GM21515 (cell line): Measurements from ENCODE around the gene DIS3L2.

Source experiments
- ATAC-seq: cut with Tn5 transposase; IDR thresholded peaks from one replicate; pipeline ENCODE4 v1.9.1; 2021; ENCODE audit not compliant: unreplicated experiment

DIS3L2 gene

DNA sequence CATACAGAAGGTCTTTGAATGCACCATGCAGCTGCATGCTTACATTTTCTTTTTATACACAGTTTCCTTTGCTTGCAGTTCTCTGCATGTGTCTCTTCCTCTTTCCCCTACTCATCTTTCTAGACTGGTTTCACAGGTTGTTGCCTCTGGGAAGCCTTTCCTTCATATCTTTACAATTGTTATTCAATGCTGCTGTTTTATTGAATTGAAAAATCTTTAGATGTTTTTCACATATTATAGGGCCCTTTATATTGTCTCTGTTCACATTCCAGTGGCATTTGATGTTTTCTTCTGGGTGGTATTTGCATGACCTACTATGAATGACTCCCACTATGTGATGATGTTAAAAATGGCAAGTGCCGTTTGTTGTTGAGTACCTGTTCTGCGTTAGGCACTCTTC lies 91.1 kb downstream of the DIS3L2 start:
- ATAC-seq = no peak

DNA sequence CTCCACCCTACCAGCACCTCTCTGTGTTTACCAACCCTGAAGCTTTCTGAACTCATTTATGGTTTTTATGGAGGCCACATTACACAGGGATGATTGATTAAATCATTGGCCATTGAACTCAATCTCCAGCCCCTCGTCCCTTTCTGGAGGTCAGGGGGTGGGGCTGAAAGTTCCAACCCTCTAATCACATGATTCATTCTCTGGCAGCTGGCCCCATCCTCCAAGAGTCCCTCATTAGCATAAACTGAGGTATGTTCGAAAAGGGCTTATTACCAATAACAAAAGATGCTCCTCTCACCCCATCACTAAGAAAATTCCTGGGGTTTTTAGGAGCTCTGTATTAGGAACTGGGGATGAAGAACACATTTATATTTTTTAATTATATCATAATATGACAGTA lies 92.3 kb downstream of the DIS3L2 start:
- no peak for ATAC-seq

DNA sequence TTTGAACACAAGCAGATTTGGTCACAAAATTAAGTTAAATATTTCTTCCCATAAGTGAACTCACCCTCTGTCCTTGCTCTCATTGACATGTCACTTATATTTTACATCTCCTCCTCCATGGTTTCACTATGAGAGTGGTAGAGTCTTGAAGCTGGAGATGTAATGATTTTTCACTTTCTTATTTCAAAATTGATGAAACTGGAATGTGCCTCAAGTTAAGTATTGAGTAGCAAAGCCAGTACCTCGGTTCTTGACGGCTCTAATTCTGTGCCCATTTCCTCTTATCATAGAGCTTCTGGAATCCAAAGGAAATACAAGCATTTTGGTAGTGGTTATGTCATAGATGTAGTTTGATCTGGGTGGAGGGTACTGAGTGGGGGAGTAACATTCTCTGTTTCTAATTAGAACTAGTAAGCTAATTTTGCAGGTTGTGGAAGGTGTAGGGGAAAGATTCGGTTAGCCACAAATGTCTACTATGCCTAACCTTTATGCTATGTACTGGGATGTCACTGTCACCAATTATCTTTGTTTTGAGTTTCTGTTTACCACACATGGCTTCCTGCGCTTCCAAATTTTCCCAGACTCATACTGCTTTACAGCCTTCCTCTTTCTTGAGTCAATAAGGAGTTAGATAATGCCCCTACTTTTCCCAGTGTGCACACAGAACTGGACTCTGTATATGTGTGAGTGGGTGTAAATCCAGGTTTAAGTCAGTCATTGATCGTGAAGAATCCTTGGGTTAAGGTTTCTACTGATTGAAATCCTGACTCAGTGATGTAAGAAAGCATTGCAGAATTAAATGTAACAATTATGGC lies 96.8 kb downstream of the DIS3L2 start:
- ATAC-seq = no peak

DNA sequence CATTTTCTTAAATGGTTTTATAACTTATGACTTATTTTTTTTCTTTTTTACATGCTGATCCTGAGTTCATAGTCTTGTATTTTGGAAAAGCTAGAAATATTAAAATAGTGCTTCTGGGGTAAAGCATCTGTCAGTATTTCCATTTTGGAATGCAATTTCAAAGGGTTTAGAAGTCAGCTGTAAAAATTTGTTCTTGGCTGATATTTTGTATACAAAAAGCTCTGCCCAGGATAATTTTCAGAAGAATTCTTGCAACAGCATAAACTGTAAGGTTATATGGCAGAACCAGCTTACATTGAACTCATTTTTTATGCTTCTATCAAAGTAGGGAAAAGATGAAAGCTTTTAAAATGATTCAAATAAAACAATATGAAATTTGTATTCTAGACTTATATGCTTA lies 97.4 kb downstream of the DIS3L2 start:
- no peak for ATAC-seq

DNA sequence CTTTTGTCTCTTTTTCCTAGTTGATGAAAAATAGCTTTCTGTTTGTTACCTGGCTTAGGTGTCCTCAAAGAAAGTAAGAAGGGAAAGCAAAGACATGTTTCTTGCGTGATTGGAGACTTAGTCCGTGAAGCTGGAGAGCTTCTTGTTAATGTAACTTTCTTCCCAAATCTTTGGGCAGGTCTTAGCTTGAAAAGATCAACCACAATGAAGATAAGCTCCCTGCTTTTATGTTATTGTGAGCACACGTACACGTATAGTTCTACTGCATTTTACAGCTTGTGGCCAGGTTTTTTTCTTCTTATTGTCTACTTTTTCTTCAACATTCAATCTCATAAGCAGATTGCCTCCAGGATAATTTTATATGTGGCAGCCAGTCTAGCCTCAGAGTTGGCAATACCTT lies 99.8 kb downstream of the DIS3L2 start:
- ATAC-seq = no peak

DNA sequence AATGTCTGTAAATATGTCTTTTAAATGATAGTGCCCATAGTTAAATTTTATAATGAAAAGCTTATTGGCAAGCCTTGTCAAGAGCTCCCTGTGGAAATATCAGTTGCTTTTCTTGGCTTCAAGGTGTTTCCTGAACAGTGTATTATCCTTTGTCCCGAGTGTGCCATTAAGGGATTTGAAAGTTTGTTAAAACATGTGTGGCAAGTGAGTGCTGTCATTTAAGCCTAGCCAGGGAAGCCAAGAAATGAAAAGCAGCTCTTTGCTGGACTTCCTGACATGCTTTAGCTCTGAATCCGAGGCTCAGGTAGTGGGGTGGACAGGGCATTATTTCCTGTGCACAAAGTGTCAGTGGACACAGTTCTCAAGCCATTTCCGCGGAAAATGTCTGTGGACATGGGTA lies 111.5 kb downstream of the DIS3L2 start:
- ATAC-seq = no peak

DNA sequence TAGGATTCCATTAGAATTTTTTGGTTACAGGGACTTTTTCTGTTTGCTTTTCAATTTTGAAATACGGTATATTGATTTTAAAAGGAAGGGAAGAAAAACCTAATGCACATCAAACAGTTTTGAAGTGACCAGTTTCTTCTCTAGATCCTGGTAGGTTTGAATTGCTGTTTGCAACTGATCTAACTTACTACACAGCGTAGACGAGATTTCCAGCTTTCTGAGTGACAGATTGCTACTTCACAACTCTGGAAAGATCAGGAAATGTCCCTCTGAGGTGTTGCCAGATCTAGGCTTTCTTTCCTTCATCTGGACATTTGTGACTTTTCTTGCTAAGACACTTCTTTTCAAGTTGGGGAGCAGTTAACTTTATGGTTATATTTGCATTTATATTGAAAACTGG lies 112.2 kb downstream of the DIS3L2 start:
- ATAC-seq = no peak

DNA sequence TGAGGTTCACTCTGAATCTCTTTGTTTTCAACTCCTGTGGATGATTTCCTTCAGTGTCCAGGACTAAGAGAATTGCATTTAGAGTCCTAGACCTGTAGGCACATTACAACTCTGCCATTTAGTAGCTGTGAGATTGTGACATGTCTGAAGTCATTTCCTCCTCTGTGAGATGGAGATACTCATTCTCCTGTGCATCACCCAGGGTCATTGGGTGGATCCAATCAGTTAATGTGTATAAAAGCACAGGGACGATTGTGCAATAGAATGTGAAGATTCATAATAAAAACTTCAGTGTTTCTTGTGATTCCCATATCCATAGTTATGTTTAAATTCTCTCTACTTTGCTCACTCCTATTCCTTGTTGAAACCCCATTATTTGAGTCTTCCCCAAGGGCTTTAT lies 113.6 kb downstream of the DIS3L2 start:
- no peak for ATAC-seq

DNA sequence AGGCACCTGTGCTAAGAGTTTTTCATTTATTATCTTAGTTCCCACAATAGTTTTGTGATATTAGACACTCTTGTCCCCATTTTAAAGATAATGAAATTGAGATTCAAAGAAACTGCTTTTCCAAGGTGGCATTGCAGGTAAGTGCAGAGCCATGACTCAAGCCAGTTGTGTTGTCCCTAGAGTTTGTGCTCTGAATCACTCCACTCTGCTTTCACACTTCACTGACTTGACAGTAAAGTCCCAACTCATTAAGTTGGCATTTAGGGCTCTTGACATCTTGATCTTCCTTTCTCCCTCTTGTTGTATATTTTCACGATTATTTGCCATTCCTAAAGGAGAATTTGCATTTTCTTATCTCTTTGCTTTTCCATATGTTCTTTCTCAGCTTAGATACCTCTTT lies 114.3 kb downstream of the DIS3L2 start:
- ATAC-seq = no peak

DNA sequence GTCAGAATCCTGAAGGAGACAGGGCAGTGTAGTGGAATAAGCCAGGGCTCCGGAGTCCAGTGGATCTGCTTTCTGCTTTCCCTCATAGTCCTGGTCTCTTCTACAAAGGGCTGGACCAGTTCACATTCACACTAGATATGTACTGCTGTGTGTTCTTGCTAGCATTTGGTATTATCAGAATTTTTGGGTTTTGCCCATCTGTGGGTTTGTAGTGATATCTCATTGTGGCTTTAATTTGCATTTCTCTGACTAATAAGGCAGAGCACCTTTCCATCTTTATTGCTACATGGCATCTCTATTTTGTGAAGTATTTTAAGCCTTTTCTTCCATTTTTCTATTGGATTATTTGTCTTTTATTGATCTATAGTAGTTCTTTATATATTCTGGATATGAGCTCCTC lies 114.8 kb downstream of the DIS3L2 start:
- ATAC-seq = no peak

DNA sequence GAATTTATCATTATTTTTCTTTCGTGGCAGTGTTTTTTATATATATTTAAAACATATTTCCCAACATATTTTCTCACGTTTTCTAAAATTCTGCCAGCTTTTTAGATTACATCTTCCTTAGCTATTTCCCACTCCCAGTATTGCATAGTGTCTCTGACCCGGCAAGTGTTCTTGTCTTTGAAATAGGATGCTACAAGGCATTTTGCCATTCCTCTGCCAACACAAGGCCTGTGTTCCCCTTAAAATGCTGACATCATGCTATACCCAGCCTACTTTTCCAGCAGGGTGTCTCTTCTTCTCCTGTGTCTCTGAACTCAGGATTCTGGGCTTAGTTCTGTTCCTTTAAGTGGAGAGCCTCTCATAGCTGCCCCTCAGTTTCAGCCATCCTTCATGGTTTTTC lies 115.2 kb downstream of the DIS3L2 start:
- no peak for ATAC-seq

DNA sequence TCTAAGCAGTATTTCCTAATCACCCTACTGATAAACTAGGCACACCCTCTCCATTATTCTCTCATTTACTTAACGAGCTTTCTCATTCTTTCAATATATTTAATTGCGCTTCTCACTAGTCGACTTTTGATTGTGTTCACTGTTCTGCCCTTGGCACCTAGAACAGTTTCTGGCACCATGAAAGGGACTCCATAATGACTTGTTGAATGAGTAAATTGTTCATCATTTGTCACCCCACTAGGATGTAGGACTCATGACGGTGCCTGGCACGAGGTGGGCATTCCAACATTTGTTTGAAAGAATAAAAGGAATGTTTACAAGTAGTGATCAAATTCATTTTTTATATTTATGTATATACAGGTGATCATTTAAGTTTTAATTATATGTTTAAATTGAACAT lies 123.7 kb downstream of the DIS3L2 start:
- ATAC-seq = no peak

DNA sequence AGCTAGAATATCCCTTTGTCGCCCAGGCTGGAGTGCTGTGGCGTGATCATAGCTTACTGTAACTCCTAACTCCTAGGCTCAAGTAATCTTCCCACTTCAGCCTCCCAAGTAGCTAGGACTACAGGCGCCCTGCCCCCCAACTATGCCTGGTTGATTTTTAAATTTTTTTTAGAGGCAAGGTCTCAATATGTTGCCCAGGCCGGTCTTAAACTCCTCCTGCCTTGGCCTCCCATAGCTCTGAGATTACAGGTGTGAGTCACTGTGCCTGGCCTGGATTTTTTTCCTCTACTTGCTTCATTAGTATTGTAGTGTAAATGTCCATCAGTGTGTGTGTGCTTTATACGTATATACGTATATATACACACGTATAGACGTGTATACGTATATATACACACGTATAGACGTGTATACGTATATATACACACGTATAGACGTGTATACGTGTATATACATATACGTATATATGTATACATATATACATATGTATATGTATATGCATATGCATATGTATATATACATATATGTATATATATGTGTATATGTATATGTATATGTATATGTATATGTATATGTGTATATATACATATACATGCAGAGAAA lies 124.4 kb downstream of the DIS3L2 start:
- ATAC-seq = no peak

DNA sequence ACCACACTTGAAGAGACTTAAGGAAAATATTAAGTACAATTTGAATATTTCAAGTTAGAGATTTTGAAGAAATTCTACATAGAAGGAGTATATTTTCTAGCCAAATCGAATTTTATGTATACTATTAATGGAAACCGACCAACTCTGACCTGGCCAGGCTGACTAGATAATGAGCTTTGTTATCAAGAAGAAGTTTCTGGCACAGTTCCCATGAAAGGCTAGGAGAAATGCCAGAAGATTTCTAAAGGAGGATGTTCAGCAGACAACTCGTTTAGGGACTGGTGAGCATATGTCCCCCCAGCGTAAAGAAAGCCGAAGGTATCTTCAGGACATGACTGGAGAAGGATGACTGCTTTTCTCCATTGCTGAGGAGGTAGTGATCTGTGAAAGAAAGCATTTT lies 127.3 kb downstream of the DIS3L2 start:
- ATAC-seq = no peak

DNA sequence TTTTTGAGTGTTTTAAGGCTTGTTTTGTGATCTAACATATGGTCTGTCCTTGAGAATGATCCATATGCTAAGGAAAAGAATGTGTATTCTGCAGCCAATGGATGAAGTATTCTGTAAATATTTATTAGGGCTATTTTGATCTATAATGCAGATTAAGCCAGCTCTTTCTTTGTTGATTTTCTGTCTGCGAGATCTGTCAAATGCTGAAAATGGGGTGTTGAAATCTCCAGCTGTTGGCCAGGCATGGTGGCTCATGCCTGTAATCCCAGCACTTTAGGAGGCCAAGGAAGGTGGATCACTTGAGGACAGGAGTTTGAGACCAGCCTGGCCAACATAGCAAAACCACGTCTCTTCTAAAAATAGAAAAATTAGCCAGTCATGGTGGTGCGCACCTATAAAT lies 132.7 kb downstream of the DIS3L2 start:
- no peak for ATAC-seq

DNA sequence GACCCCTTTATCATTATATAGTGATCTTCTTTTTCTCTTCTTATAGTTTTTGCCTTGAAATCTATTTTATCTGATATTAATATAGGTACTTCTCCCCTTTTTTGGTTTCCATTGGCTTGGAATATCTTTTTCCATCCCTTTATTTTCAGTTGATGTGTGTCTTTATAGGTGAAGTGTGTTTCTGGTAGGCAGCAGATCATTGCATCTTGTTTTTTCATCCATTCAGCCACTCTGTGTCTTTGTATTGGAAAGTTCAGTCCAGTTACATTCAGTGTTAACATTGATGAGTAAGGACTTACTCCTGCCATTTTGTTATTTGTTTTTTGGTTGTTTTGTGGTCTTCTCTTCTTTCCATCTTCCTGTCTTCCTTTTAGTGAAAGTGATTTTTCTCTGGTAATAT lies 133.4 kb downstream of the DIS3L2 start:
- ATAC-seq = no peak

DNA sequence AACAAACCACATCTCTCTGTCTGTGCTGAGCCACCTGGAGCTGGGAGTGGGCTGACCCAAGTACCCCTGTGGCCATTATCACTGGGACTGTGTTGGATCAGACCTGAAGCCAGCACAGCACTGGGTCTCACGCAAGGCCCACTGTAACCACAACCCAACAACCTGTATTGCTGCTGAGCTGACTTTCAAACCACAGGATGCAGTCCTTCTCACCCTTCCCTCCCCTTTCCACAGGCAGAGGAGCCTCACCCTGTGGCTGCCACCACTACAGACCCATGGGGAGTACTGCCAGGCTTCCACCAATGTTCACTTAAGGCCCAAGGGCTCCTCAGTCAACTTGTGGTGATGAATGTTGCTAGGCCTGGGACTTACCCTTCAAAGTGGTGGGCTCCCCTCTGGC lies 135.7 kb downstream of the DIS3L2 start:
- ATAC-seq = no peak

DNA sequence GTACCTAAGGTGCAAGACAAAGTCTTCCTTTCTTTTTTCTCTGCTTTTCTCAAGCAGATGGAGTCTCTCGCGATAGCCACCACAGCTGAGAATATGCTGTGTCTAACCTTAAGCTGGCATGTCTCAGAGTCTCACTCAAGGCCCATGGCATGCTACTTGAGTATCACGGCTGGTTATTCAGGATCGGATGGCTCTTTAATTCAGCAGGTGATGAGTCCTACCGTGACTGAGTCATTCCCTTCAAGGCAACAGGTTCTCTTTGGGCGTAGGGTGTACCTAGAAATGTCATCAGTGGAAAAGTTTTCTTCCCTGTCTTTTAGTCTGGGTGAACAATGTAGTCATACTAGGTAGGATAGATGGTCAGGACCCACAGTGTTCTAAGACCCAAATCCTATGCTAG lies 136.2 kb downstream of the DIS3L2 start:
- no peak for ATAC-seq

DNA sequence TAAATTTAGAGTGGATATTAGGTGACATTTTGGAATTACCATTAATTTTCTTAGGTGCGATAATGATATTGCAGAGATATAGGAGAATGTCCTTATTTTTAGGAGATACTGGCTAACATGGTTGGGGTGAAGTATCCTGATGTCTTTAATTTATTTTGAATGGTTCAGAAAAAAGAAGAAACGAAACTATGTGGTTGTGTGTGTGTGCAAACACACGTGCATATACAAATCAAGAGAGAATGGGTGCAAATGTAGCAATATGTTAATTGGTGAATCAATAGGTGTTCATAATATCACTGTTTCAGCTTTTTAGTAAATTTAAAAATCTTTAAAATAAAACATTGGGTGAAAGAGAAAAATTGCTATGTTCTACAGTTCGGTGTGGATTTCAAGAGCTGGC lies 140.9 kb downstream of the DIS3L2 start:
- no peak for ATAC-seq

DNA sequence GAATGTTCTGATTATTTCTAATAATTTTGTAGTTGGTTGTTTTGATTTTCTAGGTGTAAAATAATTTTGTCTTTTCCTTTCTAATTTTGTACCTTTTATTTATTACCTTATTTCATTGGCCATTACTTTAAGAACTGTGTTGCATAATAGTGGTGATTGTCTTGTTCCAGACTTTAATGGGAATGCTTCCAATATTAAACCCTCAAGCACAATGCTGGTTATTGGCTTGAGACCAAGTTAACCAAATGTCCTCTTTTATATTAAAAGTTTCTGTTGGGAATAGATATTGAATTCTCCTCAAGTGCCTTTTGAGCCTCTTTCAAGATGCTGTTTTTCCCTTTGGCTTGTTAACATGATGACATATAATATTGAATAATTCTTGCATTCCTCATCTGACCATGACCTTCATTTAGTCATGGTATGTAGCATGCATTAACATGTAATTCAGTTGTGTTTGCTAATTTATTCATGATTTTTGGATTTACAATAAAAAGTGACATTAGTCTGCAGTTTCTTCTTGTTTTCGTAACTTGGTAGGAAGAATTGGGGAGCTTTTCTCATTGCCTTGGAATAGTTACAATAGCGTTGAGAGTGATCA lies 141.7 kb downstream of the DIS3L2 start:
- ATAC-seq = no peak

DNA sequence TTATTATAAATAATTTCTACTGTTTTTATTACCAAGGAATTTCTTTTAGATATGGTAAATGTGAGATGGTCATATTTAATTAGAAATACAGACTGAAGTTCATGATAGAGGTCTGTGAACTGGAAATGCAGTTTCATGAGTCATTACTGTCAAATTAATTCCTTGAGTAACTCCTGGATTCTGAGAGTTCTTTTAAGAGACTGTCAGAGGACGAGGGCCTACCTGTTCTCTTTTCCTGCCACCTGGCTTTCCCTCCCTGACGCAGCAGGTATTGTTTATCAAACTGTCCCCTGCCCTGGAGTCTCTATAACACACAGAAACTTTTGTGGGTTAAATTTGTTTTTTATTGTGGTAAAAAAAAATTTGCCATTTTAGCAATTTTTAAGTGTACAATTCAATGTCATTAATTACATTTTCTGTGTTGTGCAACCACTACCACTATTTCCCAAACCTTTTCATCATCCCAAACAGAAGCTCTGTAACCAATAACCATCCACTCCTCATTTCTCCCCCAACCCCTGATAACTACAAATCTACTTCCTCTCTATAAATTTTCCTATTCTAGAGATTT lies 142.6 kb downstream of the DIS3L2 start:
- no peak for ATAC-seq

DNA sequence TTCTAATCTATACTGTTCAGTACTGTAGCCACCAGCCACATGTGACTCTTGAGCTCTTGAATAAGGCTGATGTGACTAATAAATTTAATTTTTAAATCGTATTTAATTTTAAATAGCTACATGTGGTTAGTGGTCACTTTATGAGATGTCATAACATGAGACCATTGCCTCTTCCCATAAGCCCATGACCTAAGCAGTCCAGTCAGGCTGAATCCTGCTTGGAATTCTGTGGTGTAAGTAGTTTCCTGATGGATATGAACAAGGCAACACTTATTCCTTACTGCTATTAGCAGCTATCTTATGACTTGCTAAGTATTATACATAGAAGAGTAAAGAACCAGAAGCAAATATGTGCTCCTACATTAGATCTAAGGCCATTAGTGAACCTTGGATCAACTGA lies 150.0 kb downstream of the DIS3L2 start:
- ATAC-seq = no peak
